Transverse colon (tissue), 4 donors: Measurements from ENCODE around the gene PTCH1.

Experiments used
- CTCF ChIP-seq, 5 experiments: fragments of 200-600 bp in 3 of 5; fragments of 450-650 bp in 2 of 5; sonication (generic) in 3 of 5; IDR thresholded peaks; 1 replicate in 2 of 5; 2 replicates in 3 of 5; pipeline ENCODE4 v1.5.1; 2016 to 2017; ENCODE audit warnings: antibody characterized with exemption in 5 of 5, inconsistent platforms in 3 of 5, mild to moderate bottlenecking in 2 of 5, moderate library complexity in 1 of 5
- POLR2A ChIP-seq: fragments of 450-650 bp; IDR thresholded peaks from one replicate; pipeline ENCODE4 v1.6.1; 2016; ENCODE audit warnings: antibody characterized with exemption, mild to moderate bottlenecking, moderate library complexity
- POLR2AphosphoS5 ChIP-seq, 3 donors: sonication (generic); formaldehyde crosslinking; IDR thresholded peaks; one replicate each; pipeline ENCODE4 v1.6.1; 2016; ENCODE audit warnings: antibody characterized with exemption in 3 of 3

- TF ChIP-seq POLR2A: no peak
- no peak for TF ChIP-seq CTCF (IDR thresholded peaks at IDR 0.05)
- no peak for TF ChIP-seq POLR2AphosphoS5 (IDR thresholded peaks at IDR 0.05)
Measured at GRCh38 chr9:95446259-95446658, 70.5 kb downstream of the PTCH1 start.
